Globus pallidus (tissue), 1 donor: ENCODE results near the gene MON1A.
A peak's percentile ranks its signal among the peaks of the same experiment; 100 is the strongest.
"Not testable (repeated sequence)": the region's sequence is repeated elsewhere in the genome, so short reads cannot be mapped to it uniquely, and the experiment has no call there.

Source experiments
- DNase-seq: peaks from one replicate; pipeline ENCODE4 v3.0.0-alpha.2; 2015; ENCODE audit warnings: low spot score

Gene MON1A

DNA sequence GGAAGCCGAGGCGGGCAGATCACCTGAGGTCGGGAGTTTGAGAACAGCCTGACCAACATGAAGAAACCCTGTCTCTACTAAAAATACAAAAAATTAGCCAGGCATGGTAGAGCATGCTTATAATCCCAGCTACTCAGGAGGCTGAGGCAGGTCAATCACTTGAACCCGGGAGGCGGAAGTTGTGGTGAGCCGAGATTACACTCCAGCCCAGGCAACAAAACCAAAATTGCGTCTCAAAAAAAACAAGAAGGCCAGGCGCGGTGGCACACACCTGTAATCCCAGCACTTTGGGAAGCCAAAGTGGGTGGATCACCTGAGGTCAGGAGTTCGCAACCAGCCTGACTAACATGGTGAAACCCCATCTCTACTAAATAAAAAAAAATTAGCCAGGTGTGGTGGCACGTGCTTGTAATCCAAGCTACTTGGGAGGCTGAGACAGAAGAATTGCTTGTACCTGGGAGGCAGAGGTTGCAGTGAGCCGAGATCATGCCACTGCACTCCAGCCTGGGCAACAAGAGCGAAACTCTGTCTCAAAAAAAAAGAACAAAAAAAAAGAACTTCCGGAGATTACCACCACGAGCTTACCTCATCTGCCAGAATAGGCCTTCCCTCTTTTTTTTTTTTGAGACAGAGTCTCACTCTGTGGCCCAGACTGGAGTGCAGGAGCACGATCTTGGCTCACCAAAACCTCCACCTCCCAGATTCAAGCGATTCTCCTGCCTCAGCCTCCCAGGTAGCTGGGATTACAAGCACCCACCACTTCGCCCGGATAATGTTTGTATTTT is 11.6 kb downstream of the MON1A start:
- not testable (repeated sequence) for DNase-seq

DNA sequence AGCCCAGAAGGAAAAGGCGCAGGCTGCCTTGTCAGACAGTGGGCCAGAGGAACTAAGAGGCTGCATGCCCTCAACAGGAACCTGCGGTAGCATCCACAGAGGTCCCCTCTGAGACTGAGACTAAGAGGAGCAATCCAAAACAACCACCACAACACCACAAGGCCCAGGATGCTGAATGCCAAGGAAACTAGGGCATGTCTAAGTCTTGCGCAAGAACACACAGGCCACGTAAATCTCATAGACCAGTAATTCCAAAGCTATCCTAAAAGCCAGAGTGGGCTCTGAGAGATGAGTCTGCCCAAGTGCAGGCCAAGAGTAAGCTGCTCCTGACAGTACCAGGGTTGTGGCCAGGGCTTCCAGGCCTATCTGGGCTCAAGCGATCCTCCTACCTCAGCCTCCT is 12.9 kb downstream of the MON1A start:
- no peak for DNase-seq

DNA sequence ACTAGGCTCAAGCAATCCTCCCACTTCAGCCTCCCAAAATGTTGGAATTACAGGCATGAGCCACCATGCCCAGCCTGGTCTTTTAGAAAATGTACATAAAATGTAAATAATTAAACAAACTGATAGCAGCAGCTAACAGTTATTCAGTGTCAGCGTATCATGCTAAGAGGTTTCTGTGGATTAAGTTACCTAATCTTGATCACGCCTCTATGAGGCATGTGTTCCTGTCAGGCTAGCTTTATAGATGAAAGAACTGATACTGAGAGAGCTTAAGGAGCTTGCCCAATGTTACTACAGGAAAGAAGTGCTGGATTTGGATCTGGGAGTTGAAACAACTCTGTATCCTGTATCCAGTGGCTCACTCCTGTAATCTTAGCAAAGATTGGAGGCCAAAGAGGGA is 14.7 kb downstream of the MON1A start:
- no peak for DNase-seq

DNA sequence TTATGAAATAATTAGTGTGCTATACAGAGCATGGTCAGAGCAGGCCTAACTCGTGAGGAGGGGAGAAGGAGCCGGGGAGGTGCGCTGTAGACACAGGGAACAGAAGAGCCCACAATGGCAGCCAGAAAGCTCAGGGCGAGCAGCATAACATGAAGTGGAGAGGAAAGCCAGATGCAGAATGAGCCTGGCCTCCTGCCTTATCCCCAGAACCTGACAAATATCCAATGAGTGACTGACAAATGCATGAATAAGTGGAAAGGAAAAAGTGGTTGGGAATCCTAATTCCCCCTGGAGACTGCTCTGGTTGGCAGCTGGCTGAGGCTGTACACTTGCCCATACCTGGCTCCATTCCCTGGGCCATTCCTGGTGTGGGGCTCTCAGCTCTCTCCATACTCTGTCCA is 16.7 kb downstream of the MON1A start:
- DNase-seq: peak; percentile 52

DNA sequence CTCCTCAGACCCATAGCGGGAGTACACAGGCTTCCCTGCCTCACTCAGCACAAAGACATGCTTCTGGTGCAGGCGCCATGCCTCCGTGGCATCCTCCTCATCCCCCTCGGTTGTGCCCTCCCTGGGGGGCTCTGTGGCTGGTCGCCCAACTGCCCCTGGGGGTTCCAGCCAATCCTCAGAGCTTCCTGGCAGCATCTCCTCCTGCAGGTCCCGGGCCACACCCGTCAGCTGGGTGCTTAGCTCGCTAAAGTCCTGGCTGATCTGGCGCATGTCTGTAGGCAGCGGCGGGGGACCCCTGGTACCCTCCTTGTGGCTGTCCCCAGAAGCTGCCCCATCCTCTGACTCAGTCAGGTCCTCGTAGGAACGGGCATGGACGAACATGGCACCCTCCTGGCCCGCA is 18.0 kb downstream of the MON1A start:
- no peak for DNase-seq

DNA sequence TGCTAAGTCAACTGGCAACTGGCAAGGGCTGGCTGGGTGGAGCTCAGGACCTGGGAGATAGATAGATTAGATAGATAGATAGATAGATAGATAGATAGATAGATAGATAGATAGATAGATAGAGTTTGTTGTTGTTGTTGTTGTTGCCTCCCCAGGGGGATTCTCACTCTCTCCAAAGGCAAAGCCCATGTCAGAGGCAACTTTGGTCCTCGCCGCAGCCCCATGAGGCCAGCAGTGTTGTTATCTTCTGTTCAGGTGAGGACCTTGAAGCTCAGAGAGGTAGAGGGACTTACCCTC is 18.5 kb downstream of the MON1A start:
- no peak for DNase-seq

DNA sequence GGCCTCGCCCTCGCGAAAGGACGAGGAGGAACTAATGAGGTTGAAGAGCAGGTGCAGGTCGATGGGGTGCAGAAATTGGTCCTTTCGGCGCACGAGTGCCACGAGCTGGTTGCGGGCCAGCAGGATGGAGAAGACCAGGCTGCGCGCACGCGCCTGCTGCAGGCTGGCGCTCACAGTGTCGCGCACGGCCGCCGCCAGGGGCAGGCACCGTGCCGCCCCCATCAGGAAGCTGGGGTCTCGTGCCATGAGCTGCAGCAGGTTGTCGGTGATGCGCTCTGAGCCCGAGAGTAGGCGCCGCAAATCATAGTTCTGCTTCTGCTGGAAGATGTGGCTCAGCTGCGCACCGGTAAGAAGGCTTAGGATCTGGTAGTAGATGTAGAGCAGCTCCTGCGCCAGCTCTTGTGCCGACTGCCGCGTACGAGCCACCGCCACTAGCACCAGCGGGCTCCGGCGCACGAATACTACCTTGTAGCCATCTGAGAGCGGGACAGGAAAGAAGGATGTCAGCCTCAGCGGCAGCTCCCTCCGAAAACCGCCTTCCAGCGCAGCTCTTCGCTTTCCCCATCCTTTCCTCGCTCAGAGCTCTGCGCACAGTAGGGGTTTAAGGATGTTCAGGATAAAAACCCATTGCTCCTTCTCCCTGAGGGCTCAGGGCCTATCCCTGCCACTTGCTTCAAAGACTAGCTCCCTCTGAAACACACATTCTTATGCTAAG is 19.0 kb downstream of the MON1A start:
- DNase-seq: no peak

DNA sequence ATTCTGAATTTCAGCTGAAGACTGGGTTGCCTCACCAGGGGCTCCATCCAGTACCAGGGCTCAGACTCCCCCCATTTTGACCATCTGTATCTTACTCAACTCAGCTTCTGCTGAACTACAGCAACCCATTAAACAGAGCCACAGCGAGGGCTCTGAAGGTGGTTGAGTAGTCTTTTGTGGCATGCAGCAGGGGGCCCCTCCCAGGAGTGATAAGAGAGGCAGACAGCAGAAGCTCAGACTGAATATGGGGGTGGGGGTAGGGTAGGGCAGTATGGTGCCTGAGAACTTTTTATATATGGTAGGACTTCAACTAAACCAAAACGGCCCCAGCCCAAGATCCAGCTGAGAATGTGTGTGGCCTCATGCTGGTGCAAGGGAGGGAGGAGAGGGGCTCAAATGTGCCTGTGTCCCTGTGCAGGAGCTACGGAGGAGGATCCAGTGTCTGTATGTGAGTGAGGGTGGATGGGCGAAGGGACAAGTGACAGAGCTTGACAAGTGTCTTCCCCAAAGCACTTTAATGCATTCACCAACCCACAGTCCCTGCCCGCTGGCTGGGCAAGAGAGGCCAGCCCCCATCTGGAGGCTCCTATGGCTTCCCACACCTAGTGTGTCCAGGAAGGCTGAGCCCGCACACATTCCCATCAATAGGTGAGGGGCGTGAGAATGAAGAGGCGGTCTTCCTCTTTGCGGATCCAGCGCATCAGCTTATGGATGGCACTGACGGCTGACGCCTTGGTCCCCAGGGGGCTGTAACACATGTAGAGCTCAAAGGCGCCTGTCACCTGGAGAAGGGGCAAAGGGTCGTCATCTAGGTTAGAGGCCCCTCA is 21.0 kb downstream of the MON1A start:
- no peak for DNase-seq

DNA sequence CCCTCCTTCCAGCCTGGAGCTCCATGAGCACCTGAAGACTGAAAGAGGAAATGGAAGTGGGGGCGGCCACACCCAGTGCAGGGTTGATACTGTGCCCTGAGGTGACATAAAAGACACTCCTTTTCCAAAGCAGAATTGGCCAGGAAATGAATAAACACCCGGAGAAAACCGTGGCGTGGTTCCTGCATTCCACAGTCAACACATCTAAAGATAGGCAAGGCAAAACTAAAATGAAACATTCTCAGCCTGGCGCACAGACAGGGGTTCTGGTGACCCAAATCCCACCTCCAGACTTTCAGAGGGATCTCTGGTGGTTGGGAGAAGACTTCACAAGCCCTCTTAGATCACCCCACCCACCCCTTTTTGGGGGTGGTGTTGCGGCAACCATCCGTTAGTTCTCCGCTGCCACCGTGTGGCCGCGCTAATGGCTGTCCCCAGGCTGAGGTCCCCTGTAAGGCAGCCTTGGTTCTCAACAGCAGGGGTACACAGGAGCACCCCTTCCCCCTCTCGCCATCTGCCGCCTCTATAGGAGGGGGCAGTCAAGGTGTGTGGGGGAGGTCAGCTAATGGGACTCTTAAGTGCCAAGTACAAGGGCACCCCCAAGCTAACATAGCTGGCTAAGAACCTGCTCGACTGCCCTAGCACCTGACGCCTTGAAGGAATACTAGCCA is 23.4 kb downstream of the MON1A start:
- DNase-seq: no peak

DNA sequence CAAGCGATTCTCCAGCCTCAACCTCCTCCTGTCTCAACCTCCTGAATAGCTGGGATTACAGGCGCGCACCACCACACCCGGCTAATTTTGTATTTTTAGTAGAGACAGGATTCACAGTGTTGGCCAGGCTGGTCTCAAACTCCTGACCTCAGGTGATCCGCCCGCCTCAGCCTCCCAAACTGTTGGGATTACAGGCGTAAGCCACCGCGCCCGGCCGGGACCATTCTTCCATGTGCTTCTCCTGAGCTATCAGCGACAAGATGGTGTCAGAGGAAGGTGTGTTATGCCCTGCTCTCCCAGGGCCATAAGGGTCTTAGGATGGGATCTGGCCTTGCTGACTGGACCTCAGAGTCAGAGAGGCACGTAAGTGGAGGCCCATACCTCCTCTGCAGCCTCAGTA is 25.2 kb downstream of the MON1A start:
- DNase-seq: not testable (repeated sequence)

DNA sequence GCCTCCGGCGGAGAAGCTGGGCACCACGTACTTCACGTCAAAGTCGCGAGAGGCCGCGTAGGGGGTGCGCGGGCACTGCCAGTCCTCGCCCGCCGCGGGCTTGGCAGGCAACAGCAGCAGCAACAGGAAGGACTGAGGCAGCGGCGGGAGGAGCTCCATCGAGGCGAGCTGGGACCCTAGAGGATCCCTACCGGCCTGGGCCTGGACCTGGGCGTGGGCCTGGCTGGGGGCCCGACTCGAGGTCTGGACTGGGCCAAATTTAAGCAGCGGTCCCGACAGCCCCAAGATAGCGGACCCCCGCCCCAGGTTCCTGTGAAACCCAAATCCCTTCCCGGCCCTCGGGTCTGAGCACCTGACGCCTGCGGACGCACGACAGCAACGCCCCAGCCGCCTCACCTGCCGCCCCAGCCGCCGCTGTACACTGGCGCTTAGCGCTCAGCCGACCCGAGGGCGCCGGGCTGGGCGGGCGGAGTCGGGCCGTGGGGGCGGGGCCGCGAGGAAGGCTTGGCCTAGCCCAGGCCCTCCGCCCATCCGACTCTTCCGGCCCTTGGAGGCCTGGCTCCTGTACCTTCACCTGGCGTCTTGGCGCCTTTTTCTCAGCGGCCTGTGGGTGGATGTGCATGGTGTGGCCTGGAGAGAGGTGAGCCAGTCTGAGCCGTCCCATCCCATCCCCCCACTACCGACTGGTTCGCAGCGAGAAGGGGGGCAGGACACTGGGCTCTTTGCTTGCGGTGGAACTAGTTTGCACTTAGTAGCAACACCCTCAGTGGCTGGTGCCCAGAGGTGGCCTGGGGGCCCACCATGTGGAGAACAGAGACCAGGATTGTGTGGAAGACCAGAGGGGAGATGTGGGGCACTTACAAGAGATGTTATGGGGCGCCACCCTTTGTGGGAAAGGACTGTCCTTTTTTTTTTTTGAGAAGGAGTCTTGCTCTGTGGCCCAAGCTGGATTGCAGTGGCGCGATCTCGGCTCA is 25.9 kb downstream of the MON1A start, which contains the start of gene MST1R:
TSS of gene MST1R (minus strand) at position 423 of the 974 bp plus-strand sequence. CDS start at position 159, 264 bp downstream.
- no peak for DNase-seq

DNA sequence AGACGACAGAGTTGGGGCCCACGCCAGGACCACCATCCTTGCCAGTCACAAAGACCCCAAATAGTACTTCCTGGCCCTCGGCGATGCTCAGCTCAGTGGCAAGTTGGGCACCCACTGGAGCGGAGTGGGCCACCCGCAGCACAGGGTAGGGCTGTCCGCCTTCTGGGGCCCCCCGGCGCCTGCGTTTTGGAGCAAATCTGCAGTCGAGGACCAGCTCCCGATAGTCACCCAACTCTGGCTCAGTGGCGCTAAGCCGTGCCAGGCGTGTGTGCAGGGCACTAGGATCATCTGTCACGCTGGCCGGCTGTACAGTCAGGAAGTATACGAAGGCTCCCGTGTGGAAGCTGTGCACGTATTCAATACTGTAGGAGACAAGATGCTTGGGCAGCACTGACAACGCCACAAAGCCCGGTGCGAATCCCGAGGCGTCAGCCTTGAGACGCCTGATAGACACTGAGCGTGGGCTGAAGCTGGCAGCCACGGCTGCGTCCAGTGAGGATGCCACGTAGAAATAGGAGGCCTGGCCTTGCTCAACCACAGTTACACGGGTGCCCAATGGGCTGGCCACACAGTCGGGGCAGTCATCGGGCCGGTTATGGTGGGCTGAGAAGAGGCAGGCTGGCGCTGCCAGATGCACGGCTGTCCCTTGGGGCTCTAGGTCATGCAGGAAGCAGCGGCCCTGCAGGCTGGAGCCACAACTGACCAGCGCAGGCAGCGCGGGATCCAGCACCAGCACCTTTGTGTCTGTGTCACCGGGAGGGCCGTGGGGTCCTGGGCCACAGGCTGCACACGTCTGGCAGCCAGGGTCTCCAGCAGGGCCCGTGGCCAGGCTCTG is 26.9 kb downstream of the MON1A start:
- DNase-seq: no peak

DNA sequence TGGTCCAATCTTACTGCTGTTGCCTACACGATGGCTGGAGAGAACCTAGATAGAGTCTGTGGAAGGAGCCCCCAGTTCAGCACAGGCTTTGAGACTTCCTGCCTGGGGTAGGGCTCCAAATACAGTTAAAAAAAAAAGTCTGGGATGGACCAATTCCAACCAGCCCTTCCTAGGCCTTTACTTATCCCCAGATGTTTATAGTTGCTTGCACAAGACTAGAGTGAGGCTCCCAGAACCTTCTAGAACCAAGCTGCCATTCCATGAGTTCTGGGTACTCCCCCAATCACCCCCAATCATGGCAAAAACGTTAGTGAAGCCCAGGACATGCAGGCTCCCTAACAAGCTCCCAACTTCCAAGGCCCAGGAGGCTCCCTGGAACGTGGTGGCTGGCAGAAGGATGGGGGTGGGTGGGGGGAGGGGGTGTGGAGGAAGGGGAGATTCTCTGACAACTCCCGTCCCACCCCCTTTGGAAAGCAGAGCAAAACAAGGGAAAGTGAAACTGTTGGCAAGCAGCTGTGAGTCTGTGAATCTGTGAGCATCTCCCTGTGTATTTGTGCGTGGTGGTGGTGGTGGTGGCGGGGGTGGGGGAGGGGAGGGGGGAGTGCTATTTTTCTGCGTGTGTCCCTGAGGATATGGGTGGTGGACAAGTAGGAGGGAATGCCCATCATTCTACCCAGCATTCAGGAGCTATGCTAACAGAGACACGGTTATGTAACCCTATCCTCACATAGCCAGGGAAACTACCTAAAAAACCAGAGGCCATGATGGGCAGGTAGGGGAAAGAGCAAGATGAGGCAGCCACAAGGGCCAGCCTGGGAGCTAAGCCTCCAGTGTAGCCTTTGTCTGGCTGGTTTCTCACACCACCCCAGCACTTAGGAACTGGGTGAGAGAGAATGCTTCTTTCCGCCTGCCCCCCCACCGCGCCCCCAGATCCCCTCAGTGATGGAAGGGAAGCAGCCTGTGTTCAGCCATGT is 28.0 kb downstream of the MON1A start:
- DNase-seq: no peak

DNA sequence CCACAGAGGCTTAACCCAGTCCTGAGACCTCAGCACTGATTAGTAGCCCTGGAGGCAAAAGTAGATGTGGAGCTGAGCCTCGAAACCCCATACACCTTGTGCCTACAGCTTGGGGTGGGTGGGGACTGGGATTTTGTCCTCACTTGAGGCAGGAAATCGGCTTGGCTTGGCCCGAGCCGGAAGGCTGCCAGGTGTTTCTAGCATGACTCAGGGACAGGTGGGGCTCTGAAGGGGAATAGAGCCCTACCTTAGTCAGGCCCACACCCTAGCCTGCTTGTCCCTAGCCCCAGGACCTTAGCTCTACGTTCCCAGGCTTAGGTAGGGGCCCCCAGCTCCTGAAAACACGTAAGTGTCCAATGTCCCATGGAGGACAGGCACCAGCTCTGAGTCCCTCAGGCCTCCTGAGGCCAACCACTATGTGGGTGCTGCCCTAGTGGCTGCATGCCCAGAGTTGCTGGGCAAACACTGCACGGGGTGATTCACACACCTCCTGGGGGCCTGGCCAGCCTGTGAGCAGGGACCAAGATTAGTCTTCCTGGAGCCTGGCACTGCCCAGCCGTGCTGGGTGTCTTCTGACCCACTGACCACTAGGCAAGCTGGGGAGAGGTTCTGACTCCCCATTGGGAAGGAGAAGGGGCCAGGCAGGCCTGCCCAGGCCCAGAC is 29.0 kb downstream of the MON1A start:
- no peak for DNase-seq

DNA sequence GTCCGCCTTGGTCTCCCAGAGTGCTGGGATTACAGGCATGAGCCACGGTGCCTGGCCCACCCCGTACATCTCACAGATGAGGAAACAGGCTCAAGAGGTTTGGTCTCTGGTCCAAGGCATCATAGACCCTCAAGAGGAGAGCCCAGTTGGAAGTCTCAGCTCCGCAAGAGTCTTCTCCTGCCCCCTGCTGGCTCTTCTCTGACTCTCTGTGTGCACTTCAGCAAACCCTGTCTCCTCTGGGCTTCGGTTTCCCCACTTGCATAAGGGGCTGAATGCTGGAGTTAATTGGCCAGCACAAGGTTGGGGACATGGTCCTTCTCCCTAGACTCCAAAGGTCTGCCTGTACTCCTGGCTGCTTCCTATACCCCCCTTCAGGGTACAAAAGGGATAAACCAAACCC is 29.8 kb downstream of the MON1A start:
- DNase-seq: no peak

DNA sequence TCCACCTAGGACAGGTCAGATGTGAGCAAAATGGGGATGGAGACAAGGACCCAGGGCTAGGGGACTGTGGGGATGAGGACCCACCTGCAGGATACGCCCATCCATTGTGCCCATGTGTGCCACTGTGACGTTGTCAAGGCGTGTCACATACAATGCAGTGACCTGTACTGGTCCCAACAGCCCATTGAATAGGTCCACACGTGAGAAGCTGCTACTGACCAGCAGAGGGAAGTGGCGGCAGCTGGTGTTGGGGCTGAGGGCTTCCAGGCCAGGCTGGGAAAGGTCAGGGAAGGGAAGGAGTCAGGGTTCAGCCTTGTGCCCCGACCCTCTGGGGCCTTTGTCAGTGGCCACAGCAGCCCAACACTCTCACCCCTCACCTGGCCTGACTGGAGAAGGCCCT is 30.6 kb downstream of the MON1A start:
- DNase-seq: no peak

DNA sequence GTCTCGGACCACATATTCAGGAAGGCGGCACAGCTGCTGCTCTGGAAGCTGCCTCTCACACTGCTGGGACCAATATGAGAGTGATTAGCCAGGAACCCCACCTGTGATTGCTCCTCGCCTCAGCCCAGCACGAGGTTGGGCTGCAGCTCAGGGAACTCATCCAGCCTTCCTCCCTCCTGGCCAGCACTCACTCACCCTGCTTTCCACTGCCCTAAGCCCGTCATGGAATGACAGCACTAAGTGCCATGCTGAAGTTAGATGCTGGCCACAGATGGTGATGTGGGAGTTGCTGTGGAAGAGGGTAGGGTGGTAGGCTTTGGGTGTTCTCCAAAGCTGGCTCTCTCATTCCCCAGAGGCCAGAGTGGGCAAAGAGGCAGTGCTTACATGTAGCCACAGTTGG is 33.3 kb downstream of the MON1A start:
- DNase-seq: no peak

DNA sequence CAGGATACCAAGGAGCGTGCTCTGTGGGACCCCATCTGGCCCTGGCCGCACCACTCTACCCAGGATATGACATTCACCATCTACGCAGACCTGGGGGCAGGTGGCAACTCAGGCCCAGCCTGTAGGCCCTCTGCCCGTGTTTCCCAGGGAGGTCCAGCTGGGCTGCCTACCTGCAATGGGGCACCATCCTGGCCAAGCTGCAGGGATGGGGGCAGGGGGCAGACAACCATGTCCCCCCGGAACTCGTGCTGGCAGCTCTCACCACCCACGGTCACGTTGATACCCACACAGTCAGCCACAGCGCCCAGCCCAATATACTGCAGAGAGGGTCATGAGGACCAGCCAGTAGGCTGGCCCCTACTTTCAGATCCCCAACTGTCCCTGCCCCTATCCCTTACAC is 33.8 kb downstream of the MON1A start:
- DNase-seq: no peak
